Brain pericyte (primary cell): ENCODE results near the gene ITGA11.
"Not testable (repeated sequence)": the region's sequence is repeated elsewhere in the genome, so short reads cannot be mapped to it uniquely, and the experiment has no call there.

ENCODE experiments used
- DNase-seq: peaks from one replicate; pipeline ENCODE4 v3.0.0-alpha.2; 2012; ENCODE audit warnings: low read depth, low spot score

Gene ITGA11

DNA sequence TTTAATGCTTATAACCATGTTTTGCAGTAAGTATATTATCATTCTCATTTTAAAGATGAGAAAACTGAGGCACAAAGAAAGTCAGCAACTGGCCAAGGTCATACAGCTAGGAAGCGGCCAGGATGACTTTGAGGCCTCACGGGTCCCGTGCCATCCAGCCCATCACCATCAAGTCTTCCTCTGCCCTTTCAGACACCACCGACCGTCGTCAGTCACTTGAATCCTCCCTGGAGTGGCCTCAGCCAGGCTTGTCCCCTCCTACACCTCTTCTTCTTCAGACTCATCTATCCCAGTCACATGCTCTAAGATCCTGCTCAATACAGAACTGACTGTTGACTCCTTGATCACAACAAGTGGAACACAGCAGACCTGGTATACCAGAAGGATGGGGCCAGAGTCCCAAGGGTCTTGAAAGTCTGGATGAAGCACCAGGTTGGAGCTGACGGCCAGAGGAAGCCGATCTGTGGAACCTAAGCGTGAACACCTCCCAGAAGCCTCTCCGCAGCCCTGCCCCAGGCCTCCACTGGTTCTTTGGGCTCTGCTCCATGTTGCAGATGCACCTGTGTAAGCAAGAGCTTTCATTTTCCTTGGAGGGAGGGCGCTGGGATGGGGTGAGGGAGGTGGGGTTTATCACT is 22.1 kb downstream of the ITGA11 start:
- DNase-seq: no peak

DNA sequence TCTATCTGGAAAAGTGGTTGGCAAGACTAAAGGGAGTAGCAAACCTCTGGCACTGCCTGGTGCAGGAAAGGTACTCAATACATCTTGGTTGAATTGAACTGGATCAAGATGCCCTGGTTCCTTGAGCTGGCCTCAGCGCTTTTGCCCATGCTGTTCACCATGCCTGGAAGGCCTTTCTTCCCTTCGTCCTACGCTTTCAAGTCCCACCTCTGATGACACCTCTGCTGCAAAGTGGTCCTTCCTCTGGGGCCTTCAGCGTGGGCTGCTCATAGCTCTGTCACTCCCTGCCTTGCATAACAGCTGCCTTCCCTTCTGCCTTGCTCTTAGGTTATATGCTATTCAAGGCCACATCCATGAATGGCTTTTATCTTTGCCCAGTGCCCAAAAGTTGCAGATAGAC is 23.0 kb downstream of the ITGA11 start:
- DNase-seq: no peak

DNA sequence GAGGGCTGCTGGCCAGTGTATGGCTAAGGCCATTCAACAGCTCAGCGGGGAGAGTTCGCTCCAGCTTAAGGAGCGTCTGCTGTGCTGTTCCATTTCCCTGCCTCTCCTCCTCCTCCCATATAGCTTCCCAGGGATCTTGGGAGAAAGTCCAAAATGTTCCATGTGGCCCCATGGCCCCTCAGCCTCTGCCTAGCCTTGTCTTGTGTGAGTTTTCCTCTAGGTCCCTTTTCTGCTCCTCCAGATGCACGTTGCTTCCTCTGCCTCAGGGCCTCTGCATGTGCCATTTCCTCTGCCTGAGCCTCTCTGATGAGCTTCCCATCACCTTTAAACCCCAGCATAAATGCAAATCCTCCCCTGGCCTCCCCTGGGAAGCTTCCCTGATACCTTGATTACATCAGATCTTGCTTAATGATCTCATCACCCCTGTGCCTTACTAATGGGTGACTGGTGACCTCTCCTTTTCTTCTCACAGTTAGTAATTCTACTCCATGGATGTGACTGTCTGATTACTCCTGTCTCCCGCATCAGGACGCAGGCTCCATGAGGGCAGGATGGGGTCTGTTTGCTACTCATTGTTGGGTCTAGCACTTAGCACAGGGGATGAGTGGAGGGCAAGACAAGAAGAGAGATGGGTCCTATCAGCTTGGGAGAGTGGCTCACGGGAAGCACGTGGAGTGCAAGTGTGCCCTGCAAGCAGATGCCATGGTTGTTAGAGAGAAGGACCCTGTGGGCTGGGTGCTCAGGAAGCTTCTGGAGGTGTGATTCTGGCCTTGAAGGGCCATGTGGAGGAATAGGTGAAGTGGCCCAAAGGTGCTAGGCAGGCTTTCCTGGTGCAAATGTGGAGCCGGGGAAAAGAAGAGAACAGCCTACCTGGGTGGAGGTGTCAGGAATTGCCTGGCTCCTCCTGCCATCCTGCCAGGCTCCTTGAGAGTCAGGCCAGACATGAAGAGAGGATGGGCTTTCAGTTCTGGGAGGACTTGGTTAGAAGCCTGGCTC is 23.8 kb downstream of the ITGA11 start:
- DNase-seq: no peak

DNA sequence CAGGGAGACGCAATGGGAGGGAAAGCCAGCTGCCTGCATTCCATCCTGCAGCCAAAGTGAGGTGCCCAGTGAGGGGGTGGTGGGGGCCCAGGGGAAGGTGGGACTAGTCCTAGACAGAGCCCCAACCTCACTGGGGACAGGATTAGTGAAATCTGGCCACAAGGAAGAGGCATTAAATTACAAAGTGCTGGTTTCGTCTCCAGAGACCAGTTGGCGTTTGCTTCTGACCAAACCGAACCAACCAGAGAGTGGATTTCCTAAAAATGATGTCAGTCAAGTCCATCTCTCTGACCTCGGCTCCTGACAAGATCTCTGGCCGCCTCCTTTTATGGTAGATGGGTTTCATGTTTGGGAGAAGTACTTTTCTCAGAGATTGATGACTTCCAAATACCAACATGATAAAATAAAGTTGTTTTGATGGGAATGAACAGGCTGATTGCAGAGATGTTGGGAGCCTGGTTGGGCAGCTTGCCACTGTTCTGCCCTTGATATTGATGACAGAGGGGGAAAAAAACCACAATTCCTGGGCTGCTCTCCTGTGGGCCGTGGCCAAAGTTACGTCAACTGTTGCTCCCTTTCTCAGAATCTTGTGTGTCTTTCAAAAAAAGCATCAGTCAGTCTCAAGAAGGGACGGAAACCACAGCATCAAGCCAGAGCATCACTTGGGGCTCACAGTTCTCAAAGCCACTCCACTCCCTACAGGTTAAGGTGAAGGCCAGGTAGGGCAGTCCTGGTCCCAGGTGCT is 24.6 kb downstream of the ITGA11 start:
- no peak for DNase-seq

DNA sequence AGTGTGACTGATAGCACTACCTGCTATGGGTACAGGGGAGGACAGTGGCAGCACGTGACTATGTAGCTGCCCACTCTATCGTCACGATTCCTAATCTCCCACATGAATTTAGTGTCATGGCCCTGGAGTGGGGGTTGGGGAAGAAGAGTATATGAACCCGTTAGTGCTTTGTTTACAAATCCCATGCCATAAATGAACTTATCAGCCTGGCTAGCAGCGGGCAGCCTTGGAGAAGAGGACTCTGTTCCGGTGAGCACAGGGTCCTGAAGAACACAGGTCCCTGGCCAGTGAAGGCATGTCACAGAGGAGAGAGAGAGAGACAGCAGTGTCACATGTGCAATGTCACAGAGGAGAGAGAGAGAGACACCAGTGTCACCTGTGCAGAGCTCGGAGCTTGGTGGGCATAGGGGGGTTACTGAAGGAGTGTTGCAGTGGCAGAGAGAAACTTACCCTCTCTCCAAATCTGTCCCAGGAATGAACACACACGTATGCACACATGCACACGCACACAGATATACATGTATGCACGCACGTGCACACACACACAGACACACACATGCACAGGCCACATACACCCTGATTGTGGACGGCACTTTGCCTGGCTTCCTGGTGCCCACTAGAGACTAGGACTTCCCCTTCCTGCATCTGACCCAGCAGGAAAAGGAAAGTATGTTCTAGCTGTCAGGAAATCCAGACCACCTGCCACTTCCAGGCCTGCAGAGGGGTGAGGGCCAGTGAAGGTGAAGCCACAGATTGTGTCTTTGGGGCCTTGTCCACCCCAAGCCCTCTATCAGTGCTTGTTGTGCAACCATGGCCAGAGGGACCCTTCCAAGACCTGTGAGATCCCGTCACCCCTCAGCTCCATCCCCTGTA is 26.3 kb downstream of the ITGA11 start:
- no peak for DNase-seq

DNA sequence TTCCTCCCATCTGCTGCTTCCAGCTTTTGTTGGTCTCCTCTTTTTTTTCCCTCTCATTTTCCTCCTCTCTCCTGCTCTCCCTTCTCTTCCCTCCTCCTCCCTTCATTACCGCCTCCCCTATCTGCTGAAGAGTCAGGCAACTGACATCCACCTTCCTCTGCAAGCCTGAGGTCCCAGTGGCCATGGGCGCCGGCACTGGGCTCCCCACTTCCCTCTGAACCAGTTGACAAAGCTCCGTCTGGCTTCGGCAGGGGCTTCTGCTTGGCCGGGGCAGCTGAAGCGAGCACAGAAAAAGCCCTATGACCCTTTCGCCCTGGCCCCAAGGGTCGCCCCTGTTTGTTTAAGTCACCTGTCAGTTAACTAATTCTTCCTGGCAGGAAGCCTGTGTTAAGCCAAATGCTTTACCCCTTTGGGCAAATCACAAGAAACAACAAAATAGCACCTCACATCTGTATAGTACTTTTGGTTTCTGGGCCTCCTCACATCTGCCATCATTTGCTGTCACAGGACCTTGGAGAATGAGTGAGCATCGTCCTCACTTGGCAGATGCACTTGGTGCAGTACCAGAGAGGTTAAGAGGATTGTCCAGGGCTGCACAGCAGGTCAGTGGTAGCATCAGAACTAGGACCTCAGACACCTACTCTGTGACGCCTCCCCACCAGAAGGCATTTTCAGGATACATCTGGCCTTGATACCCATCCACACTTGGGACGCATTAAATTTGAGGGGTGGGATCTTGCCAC is 27.7 kb downstream of the ITGA11 start:
- no peak for DNase-seq

DNA sequence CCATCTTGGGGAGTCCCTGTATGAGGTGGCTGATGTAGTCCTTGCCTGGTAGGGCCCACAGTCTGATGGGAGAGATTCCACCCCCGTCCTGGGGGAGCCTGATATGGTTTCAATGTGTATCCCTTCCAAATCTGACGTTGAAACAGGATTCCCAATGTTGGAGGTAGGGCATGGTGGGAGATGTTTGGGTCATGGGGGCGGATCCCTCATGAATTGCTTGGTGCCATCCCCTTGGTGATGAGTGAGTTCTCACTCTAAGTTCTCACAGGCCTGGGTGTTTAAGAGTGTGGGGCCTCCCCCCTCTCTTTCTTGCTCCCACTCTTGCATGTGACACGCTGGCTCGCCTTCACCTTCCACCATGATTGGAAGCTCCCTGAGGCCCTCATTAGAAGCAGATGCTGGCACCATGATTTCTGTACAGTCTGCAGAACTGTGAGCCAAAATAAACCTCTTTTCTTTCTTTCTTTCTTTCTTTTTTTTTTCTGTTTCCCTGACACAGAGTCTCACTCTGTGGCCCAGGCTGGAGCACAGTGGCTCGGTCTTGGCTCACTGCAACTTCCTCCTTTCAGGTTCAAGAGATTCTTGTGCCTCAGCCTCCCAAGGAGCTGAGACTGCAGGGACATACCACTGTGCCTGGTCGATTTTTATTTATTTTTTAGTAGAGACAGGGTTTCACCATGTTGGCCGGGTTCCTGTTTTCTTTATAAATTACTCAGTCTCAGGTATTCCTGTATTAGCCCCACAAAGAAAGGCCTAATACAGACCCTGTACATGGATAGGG is 28.6 kb downstream of the ITGA11 start:
- DNase-seq: no peak

DNA sequence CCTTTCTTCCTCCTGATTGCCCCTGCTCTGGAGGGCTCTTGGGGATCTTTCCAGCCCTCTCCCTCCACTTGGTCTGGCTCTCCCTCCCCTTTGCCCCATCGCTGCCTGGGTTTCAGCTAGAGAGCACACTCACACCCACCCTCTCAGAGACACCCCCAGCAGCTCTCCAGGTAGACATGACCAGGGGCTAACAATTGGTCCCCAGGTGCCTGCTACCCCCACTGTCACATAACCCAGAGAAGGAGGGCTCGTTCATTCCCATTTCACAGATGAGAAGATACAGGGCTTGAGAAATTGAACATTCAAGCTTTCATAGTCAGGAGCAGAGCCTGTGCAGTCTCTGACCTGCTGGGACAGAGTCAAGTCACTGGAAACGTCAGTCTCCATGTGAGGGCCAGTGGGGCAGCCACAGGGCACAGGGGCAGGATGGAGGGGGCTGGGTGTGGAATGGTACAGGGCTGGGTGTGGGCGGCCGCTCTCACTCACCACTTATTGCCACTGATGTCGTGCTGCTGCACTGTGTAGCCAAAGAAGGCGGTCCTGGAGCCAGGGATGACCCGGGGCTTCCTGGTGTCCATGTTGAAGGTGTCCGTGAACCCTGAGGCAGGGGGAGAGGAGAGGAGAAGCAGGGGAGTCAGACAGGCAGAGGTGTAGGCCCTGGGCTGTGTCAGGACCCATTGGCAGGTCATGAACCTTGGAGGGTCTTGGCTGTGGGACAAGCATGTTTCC is 29.4 kb downstream of the ITGA11 start:
- no peak for DNase-seq

DNA sequence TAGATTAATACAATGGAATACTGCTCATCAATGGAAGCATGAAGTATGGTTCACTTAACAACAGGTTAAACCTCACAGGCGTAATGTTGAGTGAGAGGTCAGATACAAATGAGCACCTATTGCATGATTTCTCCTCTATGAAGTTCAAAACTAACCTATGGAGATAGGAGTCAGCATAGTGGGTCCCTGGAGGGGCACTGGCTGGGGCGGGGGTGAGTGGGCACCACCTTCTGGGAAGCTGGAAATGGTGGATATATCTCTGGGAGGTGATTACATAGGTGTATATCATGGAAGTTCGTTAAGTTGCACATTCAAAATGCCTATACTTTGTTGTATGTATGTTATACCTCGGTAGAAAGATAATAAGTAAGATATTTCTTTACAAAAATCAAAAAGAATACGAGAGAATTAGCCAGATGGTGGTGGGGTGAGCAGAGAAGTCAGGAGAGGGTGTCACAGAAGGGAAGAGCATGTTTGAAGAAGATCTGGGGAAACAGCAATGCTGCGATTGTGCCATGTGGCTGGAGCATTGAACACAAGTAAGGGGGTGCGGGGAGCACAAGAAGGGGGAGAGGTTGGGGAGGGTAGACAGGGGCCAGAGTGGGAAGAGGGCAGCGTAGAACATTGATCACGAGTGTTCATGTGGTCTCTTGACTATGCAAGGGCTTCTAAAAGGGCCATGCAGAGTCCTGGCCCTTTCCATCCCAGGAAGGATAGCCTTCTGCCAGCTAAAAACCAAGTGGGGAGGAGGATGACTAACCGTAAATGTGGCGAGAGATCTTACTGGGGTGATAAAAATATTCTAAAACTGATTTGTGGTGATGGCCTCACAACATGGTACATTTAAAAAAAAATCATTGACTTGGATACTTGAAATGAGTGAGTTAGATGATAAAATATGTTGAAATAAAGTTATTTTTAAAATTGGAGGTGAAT is 30.2 kb downstream of the ITGA11 start:
- no peak for DNase-seq

DNA sequence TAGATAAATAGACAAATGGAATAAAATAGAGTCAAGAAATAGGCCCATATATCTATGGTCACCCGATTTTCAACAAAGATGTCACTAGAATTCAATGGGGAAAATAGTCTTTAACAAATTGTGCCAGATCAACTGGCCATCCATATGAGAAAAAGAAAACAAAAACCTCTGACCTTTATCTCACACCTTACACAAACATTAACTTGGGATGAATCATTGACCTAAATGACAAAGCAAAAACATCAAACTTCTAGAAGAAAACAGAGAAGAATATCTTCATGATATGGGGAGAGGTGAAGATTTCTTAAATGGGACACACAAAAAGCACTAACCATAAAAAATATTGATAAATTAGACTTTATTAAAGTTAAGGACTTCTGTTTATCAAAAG is 31.9 kb downstream of the ITGA11 start:
- no peak for DNase-seq

DNA sequence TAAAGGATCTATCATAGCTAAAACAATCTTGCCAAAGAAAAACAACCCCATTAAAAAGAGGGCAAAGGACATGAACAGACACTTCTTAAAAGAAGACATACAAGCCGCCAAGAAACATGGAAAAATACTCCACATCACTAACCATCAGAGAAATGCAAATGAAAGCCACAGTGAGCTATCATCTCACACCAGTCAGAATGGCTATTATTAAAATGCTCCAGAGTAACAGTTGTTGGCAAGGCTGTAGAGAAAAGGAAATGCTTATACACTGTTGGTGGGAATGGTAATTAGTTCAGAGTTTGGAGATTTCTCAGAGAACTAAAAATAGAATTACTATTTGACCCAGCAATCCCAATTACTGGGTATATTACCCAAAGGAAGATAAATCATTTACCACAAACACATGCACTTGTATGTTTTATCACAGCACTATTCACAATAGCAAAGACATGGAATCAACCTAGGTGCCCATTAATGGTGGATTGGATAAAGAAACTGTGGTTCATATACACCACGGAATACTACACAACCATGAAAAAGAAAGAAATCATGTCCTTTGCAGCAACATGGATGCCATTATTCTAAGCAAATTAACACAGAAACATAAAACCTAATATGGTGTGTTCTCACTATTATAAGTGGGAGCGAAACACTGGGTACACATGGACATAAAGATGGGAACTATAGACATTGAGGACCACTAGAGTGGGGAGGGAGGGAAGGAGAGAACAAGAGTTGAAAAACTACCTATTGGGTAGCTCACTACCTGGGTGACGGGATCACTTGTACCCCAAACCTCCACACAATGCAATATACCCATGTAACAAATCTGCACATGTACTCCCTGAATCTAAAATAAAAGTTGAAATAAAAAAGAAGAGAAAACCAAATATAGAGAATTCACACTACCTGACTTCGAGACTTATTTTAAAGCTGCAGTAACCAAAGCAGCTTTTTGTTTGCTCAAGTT is 32.6 kb downstream of the ITGA11 start:
- DNase-seq: no peak

DNA sequence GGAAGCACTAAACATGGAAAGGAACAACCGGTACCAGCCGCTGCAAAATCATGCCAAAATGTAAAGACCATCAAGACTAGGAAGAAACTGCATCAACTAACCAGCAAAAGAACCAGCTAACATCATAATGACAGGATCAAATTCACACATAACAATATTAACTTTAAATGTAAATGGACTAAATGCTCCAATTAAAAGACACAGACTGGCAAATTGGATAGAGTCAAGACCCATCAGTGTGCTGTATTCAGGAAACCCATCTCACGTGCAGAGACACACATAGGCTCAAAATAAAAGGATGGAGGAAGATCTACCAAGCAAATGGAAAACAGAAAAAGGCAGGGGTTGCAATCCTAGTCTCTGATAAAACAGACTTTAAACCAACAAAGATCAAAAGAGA is 34.0 kb downstream of the ITGA11 start:
- DNase-seq: not testable (repeated sequence)

DNA sequence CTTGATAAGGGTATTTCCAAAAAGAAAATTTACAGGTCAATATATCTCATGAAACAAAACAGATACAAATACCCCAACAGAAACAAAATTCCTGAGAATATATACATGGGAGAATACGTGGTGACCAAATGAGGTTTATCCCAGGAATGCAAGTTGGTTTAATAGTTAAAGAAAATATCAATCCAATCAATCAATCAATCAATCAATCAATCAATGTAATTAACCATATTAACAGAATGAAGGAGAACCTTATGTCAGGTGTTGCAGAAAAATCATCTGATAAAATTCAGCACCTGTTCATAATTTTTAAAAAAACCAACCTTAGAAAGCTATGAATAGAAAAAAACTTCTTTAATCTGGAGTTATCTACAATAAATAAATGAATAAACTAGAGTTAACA is 35.9 kb downstream of the ITGA11 start:
- DNase-seq: no peak

DNA sequence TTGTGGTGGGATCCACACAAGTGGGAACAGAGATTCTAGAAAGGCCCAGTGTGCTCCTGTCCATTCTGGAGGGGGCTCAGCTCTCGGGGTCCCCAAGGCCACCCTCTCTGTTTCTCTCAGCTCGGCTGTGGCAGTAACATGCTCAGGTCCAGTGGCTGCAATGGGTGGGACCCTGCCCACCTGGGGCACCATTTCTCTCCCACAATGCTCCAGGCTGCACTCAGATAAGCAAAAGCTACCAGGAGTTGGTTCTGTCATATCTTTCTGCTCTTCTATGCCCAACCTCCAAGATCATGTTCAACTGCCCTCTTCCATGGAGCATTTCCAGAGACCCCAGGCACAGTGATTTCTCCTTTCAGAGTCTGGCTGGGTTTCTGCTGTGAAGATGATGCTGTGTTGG is 40.8 kb downstream of the ITGA11 start:
- DNase-seq: no peak

DNA sequence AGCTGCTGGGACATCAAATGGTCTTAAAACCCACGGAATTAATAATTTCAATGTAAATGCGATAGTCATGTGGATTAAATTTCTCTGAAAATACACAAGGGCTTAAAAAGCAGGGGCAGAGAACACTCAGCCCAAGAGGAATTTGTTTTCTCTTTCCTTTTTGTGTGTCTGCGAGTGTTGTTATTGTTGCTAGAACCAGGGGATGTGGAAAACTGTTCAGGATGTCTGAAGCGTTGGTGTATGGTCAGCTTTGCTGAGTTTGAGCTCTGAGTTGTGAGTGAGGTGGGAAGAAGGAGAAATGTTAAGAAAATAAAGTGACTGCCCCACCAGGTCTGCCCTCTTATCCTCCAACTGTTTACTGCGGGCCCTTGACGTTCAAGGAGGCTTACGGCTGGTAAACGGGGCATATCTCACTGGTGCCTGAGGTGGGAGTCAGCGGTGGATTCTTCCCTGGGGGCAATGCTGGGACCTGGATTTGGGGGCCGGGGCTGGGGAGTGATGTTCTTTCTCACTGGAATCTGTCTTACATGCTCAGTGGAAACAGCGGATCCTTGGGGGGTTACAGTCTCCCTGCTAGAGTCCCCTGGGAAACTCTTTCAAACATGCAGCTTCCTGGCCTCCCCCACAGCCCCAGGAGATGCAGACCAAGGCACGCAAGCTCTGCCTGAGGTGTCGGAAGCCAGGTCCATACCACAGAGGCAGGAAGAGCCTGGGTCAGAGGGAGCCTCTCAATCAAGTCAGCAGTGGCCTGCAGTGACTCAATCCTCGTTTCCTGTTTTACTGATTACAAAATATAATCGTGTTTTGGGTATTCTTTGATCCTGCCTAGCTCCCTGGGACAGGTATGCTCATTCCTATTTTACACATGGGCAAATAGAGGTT is 41.8 kb downstream of the ITGA11 start:
- DNase-seq: no peak
